Measurements from ENCODE around the gene ADARB2.

ADARB2 gene

DNA sequence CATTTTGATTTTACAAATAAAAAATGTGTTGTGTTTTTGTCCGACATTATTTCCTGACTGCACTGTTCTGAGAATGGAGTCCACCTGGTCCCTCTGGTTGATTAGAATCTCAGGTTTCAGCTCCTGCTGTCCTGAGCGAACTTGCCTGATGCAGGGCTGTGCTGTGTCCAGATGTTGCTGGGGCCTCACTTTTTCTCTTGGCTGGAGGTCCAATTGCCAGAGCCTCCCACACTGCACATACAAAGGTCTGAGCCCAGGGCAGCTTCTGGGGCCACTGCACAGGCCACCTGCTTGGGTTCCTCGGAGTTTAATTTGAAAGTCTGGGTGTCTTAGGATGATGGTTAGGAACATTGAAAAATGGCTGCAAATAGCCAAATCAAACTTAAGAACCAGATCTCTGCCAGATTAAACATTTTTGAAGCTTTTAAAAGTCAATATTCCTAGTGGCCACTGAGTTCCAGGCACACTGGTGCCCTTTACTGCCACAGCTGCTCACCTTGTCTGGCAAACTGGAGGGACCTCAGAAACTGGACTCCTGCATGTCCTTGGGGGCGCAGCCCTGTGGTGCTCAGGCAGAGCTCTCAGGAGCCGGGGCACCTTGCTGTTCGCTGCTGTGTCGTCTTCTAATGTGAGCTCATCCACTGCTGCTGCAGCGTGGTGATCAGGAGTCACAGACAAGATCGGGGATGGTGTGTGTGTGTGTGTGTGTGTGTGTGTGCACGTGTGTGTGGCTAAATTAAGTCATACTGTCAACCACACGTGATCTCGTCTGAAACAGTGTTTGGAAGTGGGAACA lies 606.1 kb downstream of the ADARB2 start:
- no peak for DNase-seq (ENCODE audit: low read depth)

- no peak for DNase-seq (ENCODE audit: low read depth)
Measured at GRCh38 chr10:1130226-1130625, 607.1 kb downstream of the ADARB2 start.

- DNase-seq (ENCODE audit: low read depth) = no peak
Measured at GRCh38 chr10:1128649-1129048, 608.7 kb downstream of the ADARB2 start.

GRCh38 chr10:1128115-1128514 lies 609.2 kb downstream of the ADARB2 start:
- no peak for DNase-seq (ENCODE audit: low read depth)

DNA sequence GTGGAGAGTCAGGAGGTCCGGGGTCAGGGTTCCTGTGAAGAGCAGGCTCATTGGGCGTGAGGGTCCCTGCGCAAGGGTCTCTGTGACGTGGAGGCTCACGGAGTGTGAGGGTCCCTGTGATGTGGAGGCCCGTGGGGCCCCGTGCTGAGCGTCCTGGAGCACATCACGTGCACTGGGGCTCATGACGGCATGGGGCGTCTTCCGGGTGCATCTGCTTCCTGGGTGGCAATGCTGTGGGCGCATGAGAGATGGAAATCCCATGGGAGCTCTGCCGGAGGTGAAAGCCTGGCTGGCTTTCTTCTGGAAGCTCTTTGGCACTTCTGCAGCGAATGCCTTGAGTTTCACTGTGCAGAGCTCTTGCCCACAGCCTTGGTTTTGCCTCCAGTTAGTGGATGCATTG lies 609.7 kb downstream of the ADARB2 start:
- no peak for DNase-seq (ENCODE audit: low read depth)
